ENCODE measurements around the gene CHRM5.
"Not testable (repeated sequence)": the region's sequence is repeated elsewhere in the genome, so short reads cannot be mapped to it uniquely, and the experiment has no call there.

The CHRM5 gene

GRCh38 chr15:34011481-34011880 is 43.2 kb downstream of the CHRM5 start:
- no peak for DNase-seq (ENCODE audit: low read depth)
- no peak overlapping the region for H3K4me3 ChIP-seq (ENCODE audit: low read length)
- TF ChIP-seq CTCF (conservative IDR thresholded peaks at IDR 0.05; ENCODE audit: low read length) = no peak

GRCh38 chr15:34012461-34013028 is 44.2 kb downstream of the CHRM5 start:
- no peak for DNase-seq (ENCODE audit: low read depth)
- H3K4me3 ChIP-seq (ENCODE audit: low read length) = no peak overlapping the region
- no peak for TF ChIP-seq CTCF (conservative IDR thresholded peaks at IDR 0.05; ENCODE audit: low read length)

GRCh38 chr15:34013746-34014145 is 45.4 kb downstream of the CHRM5 start:
- TF ChIP-seq CTCF (conservative IDR thresholded peaks at IDR 0.05; ENCODE audit: low read length) = no peak
- H3K4me3 ChIP-seq (ENCODE audit: low read length) = no peak overlapping the region
- DNase-seq (ENCODE audit: low read depth) = no peak

- DNase-seq (ENCODE audit: low read depth) = no peak
These were observed 46.3 kb downstream of the CHRM5 start for GRCh38 chr15:34014556-34014955.

GRCh38 chr15:34018021-34018645 is 49.8 kb downstream of the CHRM5 start:
- no peak overlapping the region for H3K4me3 ChIP-seq (ENCODE audit: low read length)
- no peak for DNase-seq (ENCODE audit: low read depth)
- no peak for TF ChIP-seq CTCF (conservative IDR thresholded peaks at IDR 0.05; ENCODE audit: low read length)

More at GRCh38 chr15:34014556-34014955, 46.3 kb downstream of the CHRM5 start:
- TF ChIP-seq CTCF (conservative IDR thresholded peaks at IDR 0.05; ENCODE audit: low read length) = no peak
- no peak overlapping the region for H3K4me3 ChIP-seq (ENCODE audit: low read length)

GRCh38 chr15:34018738-34019137 is 50.4 kb downstream of the CHRM5 start:
- DNase-seq (ENCODE audit: low read depth); H3K4me3 ChIP-seq (ENCODE audit: low read length): not testable (repeated sequence)

- no peak for DNase-seq (ENCODE audit: low read depth)
- TF ChIP-seq CTCF (conservative IDR thresholded peaks at IDR 0.05; ENCODE audit: low read length) = no peak
- no peak overlapping the region for H3K4me3 ChIP-seq (ENCODE audit: low read length)
These were observed 51.2 kb downstream of the CHRM5 start for GRCh38 chr15:34019369-34019990.

All from AG10803 (cell line).